PC-9 (cell line): ENCODE results near the gene PTGIR.

Experiments used
- EZH2 ChIP-seq: fragments of 200-600 bp; sonication (generic); IDR thresholded peaks from 2 replicates; pipeline ENCODE4 v1.8.0; 2017; ENCODE audit warnings: antibody characterized with exemption, low read depth
- TF ChIP-seq, protein P1 (sequence below): fragments of 200-600 bp; sonication (generic); conservative IDR thresholded peaks from 2 replicates; pipeline ENCODE4 v1.6.1; 2017; ENCODE audit warnings: mixed run types, antibody characterized with exemption, mild to moderate bottlenecking, moderate library complexity

DNA sequence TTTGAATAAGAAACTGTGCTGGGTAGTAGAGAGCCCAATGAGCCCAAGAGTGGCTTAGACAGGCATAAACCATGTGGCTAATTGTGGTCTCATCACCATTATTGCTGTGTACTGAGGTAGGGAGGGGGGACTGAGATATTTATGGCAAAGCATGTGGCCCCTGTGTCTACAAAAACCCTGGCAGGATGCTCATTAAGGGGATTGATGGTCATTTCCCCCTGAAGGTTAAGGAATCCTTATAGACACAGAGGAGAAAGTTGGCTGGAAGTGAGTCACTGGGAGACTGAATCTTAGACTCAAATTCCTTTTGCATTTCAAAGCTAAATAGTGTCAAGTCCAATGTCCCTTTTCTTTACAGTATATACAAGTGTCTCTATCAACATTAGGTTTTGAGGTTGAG, 45.9 kb upstream of the PTGIR start:
- TF ChIP-seq, protein P1, sequence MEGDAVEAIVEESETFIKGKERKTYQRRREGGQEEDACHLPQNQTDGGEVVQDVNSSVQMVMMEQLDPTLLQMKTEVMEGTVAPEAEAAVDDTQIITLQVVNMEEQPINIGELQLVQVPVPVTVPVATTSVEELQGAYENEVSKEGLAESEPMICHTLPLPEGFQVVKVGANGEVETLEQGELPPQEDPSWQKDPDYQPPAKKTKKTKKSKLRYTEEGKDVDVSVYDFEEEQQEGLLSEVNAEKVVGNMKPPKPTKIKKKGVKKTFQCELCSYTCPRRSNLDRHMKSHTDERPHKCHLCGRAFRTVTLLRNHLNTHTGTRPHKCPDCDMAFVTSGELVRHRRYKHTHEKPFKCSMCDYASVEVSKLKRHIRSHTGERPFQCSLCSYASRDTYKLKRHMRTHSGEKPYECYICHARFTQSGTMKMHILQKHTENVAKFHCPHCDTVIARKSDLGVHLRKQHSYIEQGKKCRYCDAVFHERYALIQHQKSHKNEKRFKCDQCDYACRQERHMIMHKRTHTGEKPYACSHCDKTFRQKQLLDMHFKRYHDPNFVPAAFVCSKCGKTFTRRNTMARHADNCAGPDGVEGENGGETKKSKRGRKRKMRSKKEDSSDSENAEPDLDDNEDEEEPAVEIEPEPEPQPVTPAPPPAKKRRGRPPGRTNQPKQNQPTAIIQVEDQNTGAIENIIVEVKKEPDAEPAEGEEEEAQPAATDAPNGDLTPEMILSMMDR, result no peak
- TF ChIP-seq EZH2, result no peak
